Neural progenitor cell (in vitro differentiated cells): ENCODE measurements around the gene DNAH10. TPM values are rescaled to one million over a fixed set of nuclear protein-coding genes. Genes with fewer than 3 reads are reported as not detected.

Source experiments
- DNase-seq: peaks from one replicate; pipeline ENCODE4 v3.0.0-alpha.2; 2016; ENCODE audit warnings: low spot score
- H2AFZ ChIP-seq: fragments of 200-600 bp; sonication (generic); replicated peaks from 2 replicates; pipeline ENCODE4 v1.6.1; 2016; ENCODE audit warnings: antibody characterized with exemption
- H3F3A ChIP-seq: fragments of 200-600 bp; sonication (generic); 2 replicates; pipeline ENCODE4 v1.6.1; 2016; ENCODE audit warnings: antibody characterized with exemption, low read depth
- H3K27ac ChIP-seq: fragments of 200-600 bp; sonication (generic); 2 replicates; pipeline ENCODE4 v1.5.1; 2016; ENCODE audit warnings: mild to moderate bottlenecking
- H3K27me3 ChIP-seq: fragments of 200-600 bp; sonication (generic); 2 replicates; pipeline ENCODE4 v1.6.1; 2016; ENCODE audit warnings: mild to moderate bottlenecking, moderate library complexity
- H3K36me3 ChIP-seq: fragments of 200-600 bp; sonication (generic); 2 replicates; pipeline ENCODE4 v1.5.1; 2016
- H3K4me1 ChIP-seq: fragments of 200-600 bp; sonication (generic); 2 replicates; pipeline ENCODE4 v1.6.1; 2016; ENCODE audit warnings: mixed run types
- H3K4me2 ChIP-seq: fragments of 200-600 bp; sonication (generic); 2 replicates; pipeline ENCODE4 v1.6.1; 2016
- H3K4me3 ChIP-seq: fragments of 200-600 bp; sonication (generic); 2 replicates; pipeline ENCODE4 v1.5.1; 2016
- H3K79me2 ChIP-seq: fragments of 200-600 bp; sonication (generic); 2 replicates; pipeline ENCODE4 v1.6.1; 2016; ENCODE audit warnings: low read depth
- H3K9ac ChIP-seq: fragments of 200-600 bp; sonication (generic); 2 replicates; pipeline ENCODE4 v1.6.1; 2016
- H3K9me3 ChIP-seq: fragments of 200-600 bp; sonication (generic); 2 replicates; pipeline ENCODE4 v1.5.1; 2016; ENCODE audit warnings: low read depth
- H4K20me1 ChIP-seq: fragments of 200-600 bp; sonication (generic); 2 replicates; pipeline ENCODE4 v1.6.1; 2016; ENCODE audit warnings: low read depth
- H3K27ac Mint-ChIP-seq: 3 replicates; pipeline ENCODE4 v1.8.0; 2021; ENCODE audit warnings: mixed read lengths
- H3K27me3 Mint-ChIP-seq: 2 replicates; pipeline ENCODE4 v1.8.0; 2022; ENCODE audit warnings: low read depth, mild to moderate bottlenecking, inconsistent platforms, moderate library complexity, mixed read lengths; ENCODE audit not compliant: insufficient read depth
- H3K36me3 Mint-ChIP-seq: 3 replicates; pipeline ENCODE4 v1.8.0; 2021; ENCODE audit warnings: mixed read lengths
- H3K4me1 Mint-ChIP-seq: 3 replicates; pipeline ENCODE4 v1.8.0; 2021; ENCODE audit warnings: mixed read lengths
- H3K4me3 Mint-ChIP-seq: 3 replicates; pipeline ENCODE4 v1.8.0; 2021; ENCODE audit warnings: mild to moderate bottlenecking, moderate library complexity, mixed read lengths
- H3K9me3 Mint-ChIP-seq: 3 replicates; pipeline ENCODE4 v1.8.0; 2020; ENCODE audit warnings: mixed read lengths
- CTCF ChIP-seq: fragments of 200-600 bp; sonication (generic); IDR thresholded peaks from 2 replicates; pipeline ENCODE4 v1.5.1; 2017; ENCODE audit warnings: antibody characterized with exemption, mild to moderate bottlenecking
- EZH2 ChIP-seq: fragments of 200-600 bp; sonication (generic); IDR thresholded peaks from 2 replicates; pipeline ENCODE4 v1.6.1; 2017; ENCODE audit warnings: antibody characterized with exemption, mild to moderate bottlenecking, moderate library complexity
- EZH2phosphoT487 ChIP-seq: fragments of 200-600 bp; sonication (generic); IDR thresholded peaks from 2 replicates; pipeline ENCODE4 v1.6.1; 2017; ENCODE audit warnings: antibody characterized with exemption
- total RNA-seq: library from RNA; depleted of rRNA; stranded (reverse); fragments of >200 nt; gene quantifications from 2 replicates; pipeline ENCODE4 v1.2.3, GENCODE V29; 2015; ENCODE audit warnings: low replicate concordance

DNAH10 gene
- total RNA-seq, 1 donor from 2014 or later = 0.26 TPM

GRCh38 chr12:123972457-123973401 is 210.6 kb downstream of the DNAH10 start, which contains the start of the genes CCDC92 and ZNF664:
Gene CCDC92, minus strand, starts transcription at chr12:123972831. Its CDS starts 28,526 bp downstream, at chr12:123944305.
Gene ZNF664, plus strand, starts transcription at chr12:123973215. Its CDS starts 38,930 bp downstream, at chr12:124012145.
- Histone ChIP-seq H2AFZ (peak within 1 kb of the TSS; percentile 65), H4K20me1 (peaks cover 79% of the 10 kb centered on the region), H3K27ac (peak within 1 kb of the TSS; percentile 85)

GRCh38 chr12:123973552-123974341 is 211.6 kb downstream of the DNAH10 start:
- Histone ChIP-seq H3K27ac (peak overlapping the region; percentile 85), H4K20me1 (peaks cover 79% of the 10 kb centered on the region), H3K9ac (peak overlapping the region; percentile 40), H3K4me2 (peak overlapping the region; percentile 81), H3K27me3 (peaks cover 36% of the 10 kb centered on the region), H3K4me3 (peak overlapping the region; percentile 96), H3F3A (peaks cover 31% of the 10 kb centered on the region), H2AFZ (no peak overlapping the region), H3K36me3 (peaks cover 11% of the 10 kb centered on the region), H3K9me3 (no peaks in the 10 kb centered on the region), H3K79me2 (peaks cover 61% of the 10 kb centered on the region), H3K4me1 (peaks cover 21% of the 10 kb centered on the region)
- H3K27me3 Mint-ChIP-seq = no peaks in the 10 kb centered on the region
- peak; percentile 73 for DNase-seq
- H3K36me3 Mint-ChIP-seq = peaks cover 19% of the 10 kb centered on the region
- H3K4me1 Mint-ChIP-seq = peaks cover 27% of the 10 kb centered on the region
- H3K4me3 Mint-ChIP-seq = peak overlapping the region; percentile 98
- TF ChIP-seq EZH2 (no peak), CTCF (no peak), EZH2phosphoT487 (no peak)
- peak overlapping the region; percentile 87 for H3K27ac Mint-ChIP-seq
- no peaks in the 10 kb centered on the region for H3K9me3 Mint-ChIP-seq

More at GRCh38 chr12:123972457-123973401, 210.6 kb downstream of the DNAH10 start, which contains the start of the genes CCDC92 and ZNF664:
- H3K36me3 ChIP-seq = peaks cover 11% of the 10 kb centered on the region
- Mint-ChIP-seq H3K36me3 (peaks cover 18% of the 10 kb centered on the region), H3K4me3 (peak within 1 kb of the TSS; percentile 99), H3K27ac (peak within 1 kb of the TSS; percentile 91), H3K27me3 (no peaks in the 10 kb centered on the region), H3K9me3 (no peaks in the 10 kb centered on the region), H3K4me1 (peaks cover 27% of the 10 kb centered on the region)
- H3K9ac ChIP-seq = peak within 1 kb of the TSS; percentile 40
- H3K4me2 ChIP-seq = peak within 1 kb of the TSS; percentile 93
- DNase-seq = peak; percentile 99
- H3K79me2 ChIP-seq = peaks cover 53% of the 10 kb centered on the region
- TF ChIP-seq EZH2phosphoT487 (no peak), CTCF (peak; percentile 37), EZH2 (no peak)
- peaks cover 46% of the 10 kb centered on the region for H3K27me3 ChIP-seq
- no peaks in the 10 kb centered on the region for H3K9me3 ChIP-seq
- peak within 1 kb of the TSS; percentile 96 for H3K4me3 ChIP-seq
- peaks cover 21% of the 10 kb centered on the region for H3K4me1 ChIP-seq
- peaks cover 31% of the 10 kb centered on the region for H3F3A ChIP-seq

- Histone ChIP-seq H3K9me3 (no peaks in the 10 kb centered on the region), H3F3A (peaks cover 22% of the 10 kb centered on the region), H4K20me1 (peaks cover 79% of the 10 kb centered on the region), H3K9ac (no peak overlapping the region), H3K4me3 (no peak overlapping the region), H2AFZ (no peak overlapping the region), H3K79me2 (peaks cover 79% of the 10 kb centered on the region), H3K27me3 (peaks cover 10% of the 10 kb centered on the region), H3K4me1 (peaks cover 15% of the 10 kb centered on the region), H3K4me2 (no peak overlapping the region), H3K27ac (no peak overlapping the region), H3K36me3 (peaks cover 11% of the 10 kb centered on the region)
- H3K4me1 Mint-ChIP-seq = peaks cover 24% of the 10 kb centered on the region
- no peaks in the 10 kb centered on the region for H3K27me3 Mint-ChIP-seq
- no peak for DNase-seq
- H3K27ac Mint-ChIP-seq = no peak overlapping the region
- TF ChIP-seq EZH2 (no peak), CTCF (no peak), EZH2phosphoT487 (no peak)
- H3K36me3 Mint-ChIP-seq = peaks cover 27% of the 10 kb centered on the region
- H3K4me3 Mint-ChIP-seq = peak overlapping the region; percentile 15
- H3K9me3 Mint-ChIP-seq = no peaks in the 10 kb centered on the region
Measured at GRCh38 chr12:123976227-123976826, 214.2 kb downstream of the DNAH10 start.
